IPS-20b (cell line): Measurements from ENCODE around the gene CCN5.

Experiments used
- H3K27ac ChIP-seq: one replicate; pipeline ENCODE4 v1.5.1; 2013; ENCODE audit warnings: low read length
- H3K27me3 ChIP-seq: 2 replicates; pipeline ENCODE4 v1.6.1; 2013; ENCODE audit warnings: mild to moderate bottlenecking, low read length, inconsistent platforms; ENCODE audit not compliant: insufficient read depth
- H3K36me3 ChIP-seq: 2 replicates; pipeline ENCODE4 v1.6.1; 2013; ENCODE audit warnings: low read depth, mild to moderate bottlenecking, inconsistent platforms, low read length, moderate library complexity; ENCODE audit not compliant: insufficient read depth
- H3K4me1 ChIP-seq: 2 replicates; pipeline ENCODE4 v1.6.1; 2013; ENCODE audit warnings: mild to moderate bottlenecking, control low read depth, inconsistent platforms, low read length, moderate library complexity; ENCODE audit not compliant: insufficient read depth
- H3K4me3 ChIP-seq: 2 replicates; pipeline ENCODE4 v1.5.1; 2013; ENCODE audit warnings: mild to moderate bottlenecking, low read length, inconsistent platforms
- H3K9ac ChIP-seq: 2 replicates; pipeline ENCODE4 v1.6.1; 2013; ENCODE audit warnings: low read depth, mild to moderate bottlenecking, inconsistent platforms, low read length, moderate library complexity
- H3K9me3 ChIP-seq: 2 replicates; pipeline ENCODE4 v1.6.1; 2013; ENCODE audit warnings: mild to moderate bottlenecking, low read depth, low read length, inconsistent platforms; ENCODE audit not compliant: insufficient read depth

CCN5 gene

DNA sequence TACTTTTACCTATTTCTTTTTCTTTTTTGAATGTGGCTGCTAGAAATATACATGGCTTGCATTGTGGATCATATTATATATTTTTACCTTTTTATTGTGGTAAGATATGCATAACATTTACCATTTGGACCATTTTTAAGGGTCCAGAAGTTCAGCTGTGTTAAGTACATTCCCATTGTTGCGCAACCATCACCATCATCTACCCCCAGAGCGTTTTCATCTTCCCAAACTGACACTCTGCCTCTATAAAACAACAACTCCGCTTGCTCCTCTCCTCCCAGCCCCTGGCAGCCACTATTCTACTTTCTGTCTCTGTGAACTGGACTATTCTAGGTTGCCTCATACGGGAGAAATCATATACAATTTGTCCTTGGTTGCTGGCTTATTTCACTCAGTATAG lies 28.2 kb upstream of the CCN5 start:
- H3K36me3 ChIP-seq = no peaks in the 10 kb centered on the region
- peaks cover 5% of the 10 kb centered on the region for H3K4me1 ChIP-seq
- H3K27ac ChIP-seq = no peak overlapping the region
- no peak overlapping the region for H3K9ac ChIP-seq
- H3K4me3 ChIP-seq = no peak overlapping the region
- H3K27me3 ChIP-seq = no peaks in the 10 kb centered on the region
- no peaks in the 10 kb centered on the region for H3K9me3 ChIP-seq

DNA sequence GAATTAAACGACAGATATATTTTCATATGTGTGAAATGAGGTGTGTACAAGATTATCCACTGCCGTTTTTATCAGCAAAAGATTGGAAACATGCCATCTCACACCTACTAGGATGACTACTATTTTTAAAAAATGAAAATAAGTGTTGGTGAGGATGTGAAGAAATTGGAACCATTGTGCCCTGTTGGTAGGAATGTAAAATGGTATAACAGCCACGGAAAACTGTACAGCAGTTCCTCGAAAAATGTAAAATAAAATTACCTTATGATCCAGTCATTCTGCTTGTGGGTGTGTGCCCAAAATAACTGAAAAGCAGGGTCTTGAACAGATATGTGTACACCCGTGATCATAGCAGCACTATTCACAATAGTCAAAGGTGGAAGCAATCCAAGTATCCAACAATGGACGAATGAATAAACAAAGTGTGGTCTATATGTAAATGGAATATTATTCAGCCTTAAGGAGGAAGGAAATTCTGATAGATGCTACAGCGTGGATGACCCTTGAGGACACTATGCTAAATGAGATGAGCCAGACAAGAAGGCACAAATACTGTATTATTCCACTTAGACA lies 27.0 kb upstream of the CCN5 start:
- no peaks in the 10 kb centered on the region for H3K27me3 ChIP-seq
- H3K9ac ChIP-seq = no peak overlapping the region
- H3K4me3 ChIP-seq = no peak overlapping the region
- no peaks in the 10 kb centered on the region for H3K36me3 ChIP-seq
- no peaks in the 10 kb centered on the region for H3K9me3 ChIP-seq
- peaks cover 9% of the 10 kb centered on the region for H3K4me1 ChIP-seq
- H3K27ac ChIP-seq = no peak overlapping the region

DNA sequence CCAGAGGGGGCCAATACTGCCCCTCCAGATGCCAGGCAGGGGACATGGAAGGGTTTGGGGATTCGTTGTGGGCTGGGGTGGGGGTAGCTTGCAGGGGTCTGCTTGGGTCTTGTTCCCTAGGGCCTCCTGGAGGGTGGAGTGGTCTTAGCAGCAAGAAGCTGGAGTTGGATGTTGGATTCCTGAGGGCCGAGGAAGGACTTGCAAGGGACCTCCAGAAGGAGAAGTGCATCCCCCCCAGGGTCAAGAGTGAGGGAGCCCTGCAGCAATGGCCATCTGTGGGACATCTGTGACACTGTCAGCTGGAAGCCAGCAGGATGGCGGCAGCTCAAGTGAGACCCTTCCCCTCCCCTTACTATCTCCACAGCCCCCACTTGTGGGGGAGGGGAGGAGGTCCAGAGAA lies 25.4 kb upstream of the CCN5 start:
- no peak overlapping the region for H3K27ac ChIP-seq
- H3K9me3 ChIP-seq = no peaks in the 10 kb centered on the region
- H3K36me3 ChIP-seq = no peaks in the 10 kb centered on the region
- H3K4me3 ChIP-seq = no peak overlapping the region
- peaks cover 6% of the 10 kb centered on the region; the same call in 1 of the 2 replicates for H3K4me1 ChIP-seq
- H3K27me3 ChIP-seq = no peaks in the 10 kb centered on the region
- no peak overlapping the region for H3K9ac ChIP-seq

DNA sequence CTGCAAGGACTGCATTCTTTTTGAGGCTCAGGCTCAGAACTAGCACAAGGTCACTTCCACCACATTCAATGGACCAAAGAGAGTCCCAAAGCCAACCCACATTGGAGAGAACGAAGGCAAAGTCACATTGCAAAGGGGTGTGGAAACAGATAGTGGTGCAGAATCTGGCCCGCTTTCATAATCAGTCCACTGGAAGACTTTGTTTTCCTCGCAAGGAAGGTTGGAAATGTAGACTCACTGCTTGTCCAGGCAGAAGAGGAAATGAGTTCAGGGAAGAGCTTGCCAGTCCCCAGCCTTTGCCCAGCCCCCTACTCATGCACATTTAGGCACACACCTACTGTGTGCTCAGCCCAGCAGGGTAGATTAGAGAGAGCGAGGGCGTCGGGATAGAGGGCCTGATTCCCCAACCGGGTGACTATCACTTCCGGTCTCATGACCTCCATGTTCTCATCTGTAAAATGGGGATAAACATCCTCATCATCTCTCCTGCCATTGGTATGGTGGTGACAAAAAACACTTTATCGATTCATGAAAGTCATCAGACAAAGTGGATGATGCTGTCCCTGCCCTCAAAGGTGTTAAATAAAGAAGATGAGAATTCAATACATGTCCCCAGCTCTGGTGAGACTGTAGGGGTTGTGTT lies 24.3 kb upstream of the CCN5 start:
- no peaks in the 10 kb centered on the region for H3K9me3 ChIP-seq
- H3K36me3 ChIP-seq = no peaks in the 10 kb centered on the region
- H3K9ac ChIP-seq = no peak overlapping the region
- no peak overlapping the region for H3K4me3 ChIP-seq
- H3K27ac ChIP-seq = no peak overlapping the region
- H3K4me1 ChIP-seq = peaks cover 3% of the 10 kb centered on the region; the same call in 1 of the 2 replicates
- no peaks in the 10 kb centered on the region for H3K27me3 ChIP-seq

DNA sequence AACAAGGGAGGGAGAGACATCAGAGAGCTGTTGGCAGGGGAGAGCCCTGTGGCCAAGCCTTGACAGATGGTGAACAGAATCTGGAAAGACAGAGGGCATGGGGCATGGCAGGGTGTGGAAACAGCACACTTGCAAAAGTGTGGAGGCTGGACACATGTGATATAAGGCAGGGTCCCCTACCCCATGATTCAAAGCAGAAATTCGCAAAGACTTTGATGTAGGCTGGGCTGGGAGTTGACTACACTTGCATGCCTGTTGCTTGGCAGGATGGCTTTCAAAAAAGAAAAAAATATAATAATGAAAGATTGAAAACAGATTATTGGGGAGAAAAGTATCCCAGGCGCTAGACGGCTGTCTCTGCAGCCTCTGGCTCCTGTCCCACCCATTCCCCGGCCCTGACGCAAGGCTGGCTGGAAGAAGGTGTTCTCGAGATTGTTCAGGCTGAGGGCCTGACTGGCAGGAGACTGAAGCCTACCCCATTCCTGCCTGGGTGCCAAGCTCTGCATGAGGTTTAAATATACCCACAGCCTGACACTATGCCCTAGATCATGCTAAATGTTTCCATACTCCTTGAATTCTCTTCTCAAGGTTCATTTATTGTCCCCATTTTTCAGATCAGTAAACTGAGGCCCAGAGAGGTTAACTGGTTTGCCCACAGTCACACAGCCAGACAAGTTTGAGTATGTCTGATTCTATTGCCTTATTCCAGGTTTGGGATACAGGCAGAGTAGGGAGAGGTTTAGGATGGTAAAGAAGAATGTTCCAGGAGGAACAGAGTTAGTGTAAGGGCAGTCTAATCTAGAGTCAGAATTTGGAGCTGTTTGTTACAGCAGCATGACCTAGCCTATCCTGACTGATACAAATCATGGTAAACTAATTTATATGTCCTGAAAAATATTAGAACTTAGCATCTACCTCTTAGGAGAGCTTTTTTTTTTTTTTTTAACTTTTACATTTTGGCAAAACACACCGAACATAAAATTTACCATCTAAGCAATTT lies 23.4 kb upstream of the CCN5 start:
- no peak overlapping the region for H3K27ac ChIP-seq
- no peaks in the 10 kb centered on the region for H3K9me3 ChIP-seq
- no peak overlapping the region for H3K4me3 ChIP-seq
- H3K36me3 ChIP-seq = no peaks in the 10 kb centered on the region
- no peak overlapping the region for H3K9ac ChIP-seq
- H3K4me1 ChIP-seq = peaks cover 3% of the 10 kb centered on the region; the same call in 1 of the 2 replicates
- H3K27me3 ChIP-seq = no peaks in the 10 kb centered on the region

DNA sequence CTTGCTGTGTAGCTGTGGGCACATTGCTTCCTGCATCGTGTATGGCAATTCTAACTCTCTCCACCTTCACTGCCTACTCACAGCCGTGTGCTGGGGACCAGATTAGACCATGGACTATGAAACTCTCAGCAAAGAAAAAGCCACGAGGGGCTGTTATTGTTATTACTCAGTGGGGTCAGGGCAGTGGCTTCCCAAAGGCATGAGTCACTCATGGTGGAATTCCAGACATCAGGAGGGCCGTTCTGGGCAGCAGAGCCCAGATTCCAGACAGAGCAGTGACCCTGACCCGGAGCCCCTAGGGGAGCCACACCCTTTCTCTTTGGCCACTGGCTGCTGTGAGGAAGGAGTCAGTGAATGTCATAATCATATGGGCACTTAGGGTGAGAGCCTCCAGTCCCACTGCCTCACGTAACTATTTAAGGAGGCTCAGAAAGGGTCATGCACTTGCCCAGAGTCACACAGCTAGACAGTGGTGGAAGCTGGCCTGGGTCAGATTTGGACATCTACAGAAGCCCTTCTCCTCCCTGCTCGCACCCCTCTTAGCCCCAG lies 22.2 kb upstream of the CCN5 start:
- Histone ChIP-seq H3K27ac (no peak overlapping the region), H3K9ac (no peak overlapping the region), H3K4me1 (peaks cover 3% of the 10 kb centered on the region; the same call in 1 of the 2 replicates), H3K27me3 (no peaks in the 10 kb centered on the region), H3K9me3 (no peaks in the 10 kb centered on the region), H3K36me3 (no peaks in the 10 kb centered on the region), H3K4me3 (no peak overlapping the region)

DNA sequence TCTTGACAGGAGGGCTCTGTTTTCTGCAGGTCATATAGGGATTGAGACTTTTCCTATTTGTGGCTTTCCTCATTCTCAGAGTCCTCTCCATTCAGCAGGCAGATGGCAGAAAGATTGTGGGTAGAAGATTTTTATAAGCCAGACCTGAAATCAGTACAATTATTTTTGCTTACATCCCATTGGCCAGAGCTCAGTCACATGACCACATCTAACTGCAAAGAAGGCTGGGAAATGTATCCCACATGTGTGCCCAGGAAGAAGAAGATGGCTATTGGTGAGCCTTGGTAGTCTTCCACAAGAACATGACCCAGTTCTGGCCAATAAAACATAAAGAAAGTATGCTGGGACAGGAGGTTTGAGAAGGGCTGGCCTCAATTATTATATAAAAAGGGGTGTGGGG lies 21.5 kb upstream of the CCN5 start:
- peaks cover 3% of the 10 kb centered on the region; the same call in 1 of the 2 replicates for H3K4me1 ChIP-seq
- no peak overlapping the region for H3K27ac ChIP-seq
- no peak overlapping the region for H3K9ac ChIP-seq
- H3K4me3 ChIP-seq = no peak overlapping the region
- no peaks in the 10 kb centered on the region for H3K9me3 ChIP-seq
- H3K27me3 ChIP-seq = no peaks in the 10 kb centered on the region
- no peaks in the 10 kb centered on the region for H3K36me3 ChIP-seq

DNA sequence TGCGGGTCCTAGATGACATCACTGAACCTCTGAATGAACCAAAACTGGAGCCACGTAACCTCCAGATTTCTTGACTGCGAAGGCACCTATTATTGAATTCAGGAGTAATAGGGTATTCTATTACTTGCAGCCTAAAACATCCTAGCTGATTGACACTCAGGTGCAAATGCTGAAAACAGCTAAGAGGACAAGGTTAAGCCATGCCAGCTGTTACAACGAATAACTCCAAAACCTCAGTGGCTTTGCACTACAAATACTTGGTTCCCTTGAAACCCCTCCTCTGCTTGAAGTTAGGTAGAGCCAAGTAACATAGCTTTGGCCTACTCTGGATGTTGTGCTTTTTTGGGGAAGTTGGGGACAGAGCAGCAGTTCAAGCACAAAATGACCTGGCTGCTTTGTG lies 21.0 kb upstream of the CCN5 start:
- no peaks in the 10 kb centered on the region for H3K27me3 ChIP-seq
- no peak overlapping the region for H3K27ac ChIP-seq
- no peaks in the 10 kb centered on the region for H3K36me3 ChIP-seq
- no peak overlapping the region for H3K9ac ChIP-seq
- H3K9me3 ChIP-seq = no peaks in the 10 kb centered on the region
- no peak overlapping the region for H3K4me3 ChIP-seq
- peaks cover 3% of the 10 kb centered on the region; the same call in 1 of the 2 replicates for H3K4me1 ChIP-seq

DNA sequence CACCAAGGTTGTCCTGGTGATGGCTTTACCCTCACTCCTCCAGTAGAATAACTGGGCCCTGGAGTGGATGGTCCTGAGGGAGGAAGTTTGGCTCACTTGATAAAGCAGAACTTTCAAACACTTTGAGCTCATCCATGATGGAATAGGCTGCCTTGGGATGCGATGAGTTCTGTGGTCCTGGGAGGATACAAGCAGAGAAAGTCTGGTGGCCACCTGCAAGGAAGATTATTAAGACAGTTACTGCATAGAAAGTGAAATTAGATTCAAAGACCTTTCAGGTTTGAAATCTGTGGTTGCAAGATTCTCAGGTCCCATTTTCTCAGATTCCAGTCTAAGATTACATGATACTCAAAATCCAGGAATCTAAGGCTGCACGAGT lies 19.9 kb upstream of the CCN5 start:
- Histone ChIP-seq H3K27me3 (no peaks in the 10 kb centered on the region), H3K4me1 (peaks cover 3% of the 10 kb centered on the region; the same call in 1 of the 2 replicates), H3K36me3 (no peaks in the 10 kb centered on the region), H3K9ac (no peak overlapping the region), H3K9me3 (no peaks in the 10 kb centered on the region), H3K27ac (no peak overlapping the region), H3K4me3 (no peak overlapping the region)

DNA sequence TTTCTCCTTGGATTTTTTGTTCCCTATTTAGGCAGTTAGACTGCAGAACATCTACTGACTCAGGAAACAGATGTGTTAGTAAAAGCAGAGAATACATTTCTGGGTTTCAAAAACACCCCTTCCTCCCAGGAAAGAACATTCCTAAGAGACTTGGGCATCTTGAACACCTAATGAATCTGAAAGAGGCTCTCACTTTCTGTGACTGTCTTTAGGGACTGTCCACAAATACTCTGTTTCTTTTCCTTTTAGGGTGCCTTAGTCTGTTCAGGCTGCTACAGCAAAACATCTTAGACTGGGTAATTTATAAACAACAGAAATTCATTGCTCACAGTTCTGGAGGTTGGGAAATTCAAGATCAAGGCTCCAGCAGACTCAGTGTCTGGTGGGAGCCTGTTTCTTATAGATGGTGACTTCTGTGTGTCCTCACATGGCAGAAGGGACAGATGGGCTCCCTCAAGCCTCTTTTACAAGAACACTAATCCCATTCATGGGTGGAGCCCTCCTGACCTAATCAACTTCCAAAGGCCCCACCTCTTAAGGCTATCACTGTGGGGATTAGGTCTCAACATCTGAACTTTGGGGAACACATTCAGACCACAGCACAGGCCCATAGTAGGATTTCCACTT lies 19.4 kb upstream of the CCN5 start:
- Histone ChIP-seq H3K27me3 (no peaks in the 10 kb centered on the region), H3K9me3 (no peaks in the 10 kb centered on the region), H3K27ac (no peak overlapping the region), H3K4me3 (no peak overlapping the region), H3K9ac (no peak overlapping the region), H3K36me3 (no peaks in the 10 kb centered on the region), H3K4me1 (peaks cover 3% of the 10 kb centered on the region; the same call in 1 of the 2 replicates)

DNA sequence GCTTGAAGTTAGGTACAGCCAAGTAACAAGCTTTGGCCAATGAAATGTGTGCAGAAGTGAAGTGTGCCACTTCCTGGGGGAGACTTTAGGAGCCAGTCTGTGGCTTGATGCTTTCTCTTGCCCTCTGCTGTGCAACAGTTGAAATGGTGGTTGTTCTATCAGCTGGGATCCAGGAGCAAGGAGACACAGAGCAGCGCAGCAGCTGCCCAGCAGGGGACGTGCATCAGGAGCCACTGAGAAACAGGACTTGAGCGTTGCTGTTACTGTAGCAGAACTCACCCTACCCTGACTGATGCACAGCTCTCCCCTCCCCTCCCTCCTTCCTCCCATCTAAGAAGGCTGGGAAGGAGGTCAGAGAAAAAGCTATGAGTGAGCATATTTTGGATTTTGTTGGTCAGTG lies 18.9 kb upstream of the CCN5 start:
- Histone ChIP-seq H3K9me3 (no peaks in the 10 kb centered on the region), H3K4me1 (peaks cover 4% of the 10 kb centered on the region), H3K36me3 (no peaks in the 10 kb centered on the region), H3K4me3 (no peak overlapping the region), H3K9ac (no peak overlapping the region), H3K27me3 (no peaks in the 10 kb centered on the region), H3K27ac (no peak overlapping the region)
